Upper lobe of right lung (tissue), 1 donor: ENCODE measurements around the gene PPIL1. TPM values are rescaled to one million over a fixed set of nuclear protein-coding genes. Genes with fewer than 3 reads are reported as not detected.

Source experiments
- ATAC-seq: fragments of 200-7000 bp; cut with Tn5 transposase; one replicate; pipeline ENCODE4 v1.9.1; 2020; ENCODE audit warnings: mild to moderate bottlenecking, moderate library complexity
- DNase-seq: peaks from one replicate; pipeline ENCODE4 v3.0.0-alpha.2; 2020
- H3K27ac ChIP-seq: fragments of 200-600 bp; one replicate; pipeline ENCODE4 v1.8.0; 2022
- H3K27me3 ChIP-seq: fragments of 200-600 bp; one replicate; pipeline ENCODE4 v1.8.0; 2022; ENCODE audit warnings: mild to moderate bottlenecking
- H3K36me3 ChIP-seq: fragments of 200-600 bp; one replicate; pipeline ENCODE4 v1.8.0; 2022
- H3K4me1 ChIP-seq: fragments of 200-600 bp; one replicate; pipeline ENCODE4 v1.8.0; 2022
- H3K4me3 ChIP-seq: fragments of 200-600 bp; one replicate; pipeline ENCODE4 v1.8.0; 2022; ENCODE audit warnings: mild to moderate bottlenecking
- H3K9me3 ChIP-seq: fragments of 200-600 bp; one replicate; pipeline ENCODE4 v1.8.0; 2022
- intact Hi-C: fragments of 100-400 bp; cut with DNase I; formaldehyde crosslinking; loops from one replicate; pipeline ENCODE4 v1.11.0; 2022
- total RNA-seq: library from RNA; stranded (reverse); fragmentation: NEBNext Ultra II Directional; extraction: Animal tissue kit (Norgen Biotek cat#: 25700); gene quantifications from one replicate; pipeline ENCODE4 v1.2.1, GENCODE V29; 2021
- TF ChIP-seq, protein P1 (sequence below): fragments of 200-600 bp; IDR thresholded peaks from one replicate; pipeline ENCODE4 v1.8.0; 2022; ENCODE audit warnings: antibody characterized with exemption
- donor health status: DM: no; HTN: yes; CAD: no; lungs with severe emphysema.

PPIL1 gene
- total RNA-seq, 1 donor from 2014 or later = 15.7 TPM

DNA sequence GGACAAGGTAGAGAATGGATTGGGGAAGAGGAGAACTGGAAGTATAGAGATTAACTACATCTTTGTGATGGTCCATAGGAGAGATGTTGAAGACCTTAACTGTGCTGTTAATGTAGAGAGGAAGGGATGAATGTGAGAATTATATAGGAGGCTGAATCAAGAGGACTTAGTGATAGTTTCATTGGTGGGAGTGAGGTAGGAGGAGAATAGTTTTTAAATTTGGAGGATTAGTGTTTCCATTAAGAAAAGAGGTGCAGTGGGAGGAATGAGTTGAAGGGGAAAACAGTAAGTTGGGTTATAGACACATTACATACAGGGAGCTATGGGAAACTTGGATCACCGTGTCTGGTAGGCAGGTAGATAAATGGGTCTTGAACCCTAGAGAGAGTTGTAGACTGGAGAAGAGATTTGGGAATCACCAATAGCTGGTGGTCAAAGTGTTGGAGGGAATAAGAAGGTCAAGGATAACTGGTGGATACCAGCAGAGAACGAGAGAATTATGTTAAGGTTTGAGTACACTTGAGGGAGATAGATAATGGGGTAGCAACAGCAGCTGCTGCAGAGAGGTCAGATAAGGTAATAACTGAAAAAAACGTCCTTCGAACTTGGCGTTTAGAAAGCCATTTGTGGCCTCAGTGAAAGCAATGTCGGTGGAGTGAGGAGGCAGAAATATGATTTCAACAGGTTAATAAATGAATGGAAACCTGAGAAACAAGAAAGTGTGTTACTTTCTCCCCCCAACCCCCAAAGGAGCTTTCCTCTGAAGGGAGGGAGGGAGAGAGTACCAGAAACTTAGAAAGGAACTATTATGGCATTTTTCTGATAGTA lies 14.3 kb upstream of the PPIL1 start:
- ATAC-seq = no peak
- intact Hi-C loops = loop anchor here (10.0 kb wide), 1 partner anchor 126 kb away; no protein-coding TSS in a partner anchor

DNA sequence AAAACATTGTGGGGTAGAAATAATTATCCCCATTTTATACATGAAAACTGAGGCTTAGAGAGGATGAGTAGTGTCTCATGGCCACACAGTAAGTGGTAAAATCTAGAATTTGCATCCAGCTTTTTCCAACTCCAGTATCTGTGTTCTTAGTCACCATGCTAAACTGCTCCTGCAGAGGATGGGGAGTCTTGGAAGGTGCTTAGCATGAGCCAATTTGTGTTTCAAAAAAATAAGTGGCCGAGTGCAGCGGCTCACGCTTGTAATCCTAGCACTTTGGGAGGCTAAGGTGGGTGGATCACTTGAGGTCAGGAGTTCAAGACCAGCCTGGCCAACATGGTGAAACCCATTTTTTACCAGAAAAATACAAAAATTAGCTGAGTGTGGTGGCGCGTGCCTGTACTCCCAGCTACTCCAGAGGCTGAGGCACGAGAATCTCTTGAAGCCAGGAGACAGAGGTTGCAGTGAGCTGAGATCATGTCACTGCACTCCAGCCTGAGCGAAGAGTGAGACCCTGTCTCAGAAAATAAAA lies 13.6 kb upstream of the PPIL1 start:
- Histone ChIP-seq H3K4me3 (no peak overlapping the region), H3K27me3 (no peaks in the 10 kb centered on the region), H3K36me3 (no peaks in the 10 kb centered on the region), H3K4me1 (peaks cover 5% of the 10 kb centered on the region), H3K9me3 (no peaks in the 10 kb centered on the region), H3K27ac (no peak overlapping the region)
- DNase-seq (no peak), ATAC-seq (no peak)
- intact Hi-C loops = loop anchor here (10.0 kb wide), 1 partner anchor 127 kb away; no protein-coding TSS in a partner anchor
- TF ChIP-seq, protein P1, sequence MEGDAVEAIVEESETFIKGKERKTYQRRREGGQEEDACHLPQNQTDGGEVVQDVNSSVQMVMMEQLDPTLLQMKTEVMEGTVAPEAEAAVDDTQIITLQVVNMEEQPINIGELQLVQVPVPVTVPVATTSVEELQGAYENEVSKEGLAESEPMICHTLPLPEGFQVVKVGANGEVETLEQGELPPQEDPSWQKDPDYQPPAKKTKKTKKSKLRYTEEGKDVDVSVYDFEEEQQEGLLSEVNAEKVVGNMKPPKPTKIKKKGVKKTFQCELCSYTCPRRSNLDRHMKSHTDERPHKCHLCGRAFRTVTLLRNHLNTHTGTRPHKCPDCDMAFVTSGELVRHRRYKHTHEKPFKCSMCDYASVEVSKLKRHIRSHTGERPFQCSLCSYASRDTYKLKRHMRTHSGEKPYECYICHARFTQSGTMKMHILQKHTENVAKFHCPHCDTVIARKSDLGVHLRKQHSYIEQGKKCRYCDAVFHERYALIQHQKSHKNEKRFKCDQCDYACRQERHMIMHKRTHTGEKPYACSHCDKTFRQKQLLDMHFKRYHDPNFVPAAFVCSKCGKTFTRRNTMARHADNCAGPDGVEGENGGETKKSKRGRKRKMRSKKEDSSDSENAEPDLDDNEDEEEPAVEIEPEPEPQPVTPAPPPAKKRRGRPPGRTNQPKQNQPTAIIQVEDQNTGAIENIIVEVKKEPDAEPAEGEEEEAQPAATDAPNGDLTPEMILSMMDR = no peak

More for the DNA sequence above, 14.3 kb upstream of the PPIL1 start:
- H3K27me3 ChIP-seq = no peaks in the 10 kb centered on the region
- no peak overlapping the region for H3K27ac ChIP-seq
- no peaks in the 10 kb centered on the region for H3K36me3 ChIP-seq
- peaks cover 5% of the 10 kb centered on the region for H3K4me1 ChIP-seq
- H3K9me3 ChIP-seq = no peaks in the 10 kb centered on the region
- TF ChIP-seq, protein P1 = no peak
- no peak overlapping the region for H3K4me3 ChIP-seq
- DNase-seq = no peak

DNA sequence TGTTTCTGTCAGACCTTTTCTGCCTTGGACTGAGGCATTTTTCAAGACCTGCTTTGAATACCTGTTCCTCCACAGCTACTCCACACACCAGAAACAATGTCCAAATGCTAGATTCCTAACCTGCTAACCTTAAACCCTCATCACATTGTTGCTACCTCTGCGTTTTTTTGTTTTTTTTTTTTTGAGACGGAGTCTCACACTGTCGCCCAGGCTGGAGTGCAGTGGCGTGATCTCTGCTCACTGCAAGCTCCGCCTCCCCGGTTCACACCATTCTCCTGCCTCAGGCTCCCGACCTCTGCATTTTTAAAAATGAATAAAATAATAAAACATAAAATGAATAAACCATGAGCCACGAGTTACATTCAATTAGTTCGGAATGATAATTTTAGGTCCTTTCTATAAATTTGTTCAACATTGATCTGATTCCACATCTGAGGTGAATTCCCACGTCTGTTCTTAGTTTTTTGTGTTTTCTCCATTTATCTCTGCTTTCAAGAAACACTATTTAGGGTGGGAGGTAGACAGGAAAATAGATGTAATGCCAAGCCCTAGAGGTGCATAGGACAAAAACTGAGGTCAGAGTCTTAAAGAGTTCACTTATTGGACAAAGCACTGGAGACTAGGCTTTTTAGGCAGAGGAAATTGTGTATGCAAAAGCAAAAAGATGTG lies 12.5 kb upstream of the PPIL1 start:
- intact Hi-C loops = loop anchor here (10.0 kb wide), 1 partner anchor 128 kb away; no protein-coding TSS in a partner anchor
- Histone ChIP-seq H3K27me3 (no peaks in the 10 kb centered on the region), H3K36me3 (no peaks in the 10 kb centered on the region), H3K27ac (no peak overlapping the region), H3K9me3 (no peaks in the 10 kb centered on the region), H3K4me1 (peaks cover 5% of the 10 kb centered on the region), H3K4me3 (peak overlapping the region; percentile 93)
- DNase-seq (no peak), ATAC-seq (no peak)
- TF ChIP-seq, protein P1 = no peak

DNA sequence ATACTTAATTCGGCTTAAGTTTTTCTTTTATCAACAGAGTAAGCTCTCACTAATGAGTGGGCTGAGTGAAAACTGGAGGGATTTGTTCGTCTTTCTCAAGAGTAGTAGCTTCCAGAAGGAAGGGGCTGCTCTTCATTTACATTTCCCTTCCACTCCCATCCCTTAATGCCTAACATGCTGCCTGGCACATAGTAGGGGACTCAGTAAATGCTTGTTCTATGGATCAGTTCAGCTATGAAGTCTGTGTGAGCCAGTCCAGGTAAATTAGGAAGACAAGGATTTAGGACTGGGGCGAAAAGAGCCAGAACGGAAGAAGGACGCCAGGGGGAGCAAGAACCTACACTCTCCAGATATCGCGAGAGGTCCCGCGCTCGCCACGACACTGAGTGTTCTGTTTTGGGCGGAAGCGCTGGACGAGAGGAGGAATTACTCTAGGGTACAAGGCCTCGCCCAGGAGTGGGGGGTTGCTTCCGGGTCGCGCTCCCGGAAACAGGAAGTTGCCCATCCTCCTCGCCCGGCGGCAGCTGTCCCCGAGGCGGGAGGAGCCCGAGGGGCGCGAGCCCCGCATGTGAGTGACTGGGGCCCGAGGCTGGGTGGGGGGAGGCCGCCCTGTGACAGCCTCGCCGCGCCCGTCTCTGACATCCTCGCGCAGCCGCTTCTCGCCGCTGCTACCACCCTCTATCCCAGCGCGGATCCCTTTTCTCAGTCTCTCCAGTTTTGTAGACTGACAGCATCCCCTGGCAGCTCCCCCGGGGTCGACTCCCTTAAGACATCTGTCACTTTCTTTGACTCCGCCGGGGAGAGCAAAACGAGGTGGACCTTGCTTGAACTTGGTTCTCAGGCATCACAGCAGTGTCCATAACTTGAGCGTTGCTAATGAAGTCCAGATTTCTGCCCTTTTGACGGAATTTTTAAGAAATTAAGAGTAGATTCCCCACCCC lies 11.1 kb upstream of the PPIL1 start, which contains the start of gene C6orf89:
C6orf89 (plus strand) TSS at position 492 of the 941 bp plus-strand sequence. CDS start 13,493 bp downstream, outside the sequence.
- H3K9me3 ChIP-seq = no peaks in the 10 kb centered on the region
- TF ChIP-seq, protein P1 = peak; percentile 81
- peak; percentile 100 for ATAC-seq

DNA sequence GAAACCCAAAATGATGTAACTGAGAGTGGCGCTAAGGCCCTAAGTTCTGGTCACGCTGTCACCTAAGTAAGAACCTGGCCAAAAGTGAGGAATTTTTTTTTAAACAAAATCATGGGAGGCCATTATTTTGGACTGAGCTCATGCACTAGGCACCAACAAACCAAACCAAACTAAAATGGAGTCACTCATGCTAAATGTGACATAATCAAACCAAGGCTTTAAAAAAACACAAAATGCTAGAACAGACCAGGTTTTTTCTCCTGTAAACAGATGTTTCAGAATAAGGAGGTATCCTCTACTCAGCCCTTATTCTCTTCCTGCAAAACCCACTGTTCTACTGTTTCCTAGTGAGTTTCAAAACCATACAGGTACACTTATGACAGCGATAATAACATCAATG lies 10.0 kb upstream of the PPIL1 start:
- TF ChIP-seq, protein P1 = no peak
- intact Hi-C loops = loop anchor here (10.0 kb wide), 1 partner anchor 130 kb away; no protein-coding TSS in a partner anchor
- ATAC-seq (no peak), DNase-seq (no peak)
- Histone ChIP-seq H3K27me3 (no peaks in the 10 kb centered on the region), H3K27ac (no peak overlapping the region), H3K4me3 (no peak overlapping the region), H3K9me3 (no peaks in the 10 kb centered on the region), H3K4me1 (peaks cover 5% of the 10 kb centered on the region), H3K36me3 (no peaks in the 10 kb centered on the region)

More for the DNA sequence above, 11.1 kb upstream of the PPIL1 start, which contains the start of gene C6orf89:
- peaks cover 5% of the 10 kb centered on the region for H3K4me1 ChIP-seq
- no peaks in the 10 kb centered on the region for H3K36me3 ChIP-seq
- H3K27me3 ChIP-seq = no peaks in the 10 kb centered on the region
- DNase-seq = peak; percentile 98
- intact Hi-C loops = loop anchor here (10.0 kb wide), 1 partner anchor 129 kb away; no protein-coding TSS in a partner anchor
- peak within 1 kb of the TSS; percentile 91 for H3K27ac ChIP-seq
- peak within 1 kb of the TSS; percentile 93 for H3K4me3 ChIP-seq
